ENCODE data around the gene LDHB.

The LDHB gene

GRCh38 chr12:21585485-21585884, 72.2 kb downstream of the LDHB start:
- ATAC-seq: no peak
- no peak for TF ChIP-seq CREB5 (CRISPR knock-in tag; IDR thresholded peaks at IDR 0.05; ENCODE audit: low read depth)
- TF ChIP-seq TCF4 (CRISPR knock-in tag; IDR thresholded peaks at IDR 0.05; ENCODE audit: borderline replicate concordance): no peak
- TF ChIP-seq ISL1 (CRISPR knock-in tag; IDR thresholded peaks at IDR 0.05): no peak
- TF ChIP-seq TSHZ2 (CRISPR knock-in tag; IDR thresholded peaks at IDR 0.05): no peak
- TF ChIP-seq SNAI2 (CRISPR knock-in tag; IDR thresholded peaks at IDR 0.05): no peak
- no peak for TF ChIP-seq ZNF565 (CRISPR knock-in tag; conservative IDR thresholded peaks at IDR 0.05; ENCODE audit: low read depth)
- TF ChIP-seq ARNTL (CRISPR knock-in tag; IDR thresholded peaks at IDR 0.05; ENCODE audit: borderline replicate concordance, low read depth): no peak
- no peak for TF ChIP-seq GLIS3 (CRISPR knock-in tag; IDR thresholded peaks at IDR 0.05)
- TF ChIP-seq CSRNP3 (CRISPR knock-in tag; IDR thresholded peaks at IDR 0.05): no peak
